C4-2B (cell line): ENCODE data around the gene EPS8L3.

Experiments
- H3K27ac ChIP-seq: fragments of 450-650 bp; 2 replicates; pipeline ENCODE4 v1.5.1; 2017
- CTCF ChIP-seq: fragments of 450-650 bp; conservative IDR thresholded peaks from 2 replicates; pipeline ENCODE4 v1.5.1; 2017; ENCODE audit warnings: mild to moderate bottlenecking
- ZFX ChIP-seq: fragments of 450-650 bp; IDR thresholded peaks from 2 replicates; pipeline ENCODE4 v1.6.1; 2017

The EPS8L3 gene

GRCh38 chr1:109787211-109787844 lies 23.6 kb upstream of the EPS8L3 start:
- no peak overlapping the region for H3K27ac ChIP-seq
- TF ChIP-seq ZFX (no peak), CTCF (no peak)

GRCh38 chr1:109786531-109787021 lies 22.9 kb upstream of the EPS8L3 start:
- TF ChIP-seq ZFX (no peak), CTCF (no peak)
- H3K27ac ChIP-seq, result no peak overlapping the region

GRCh38 chr1:109786112-109786480 lies 22.4 kb upstream of the EPS8L3 start:
- TF ChIP-seq ZFX, result no peak
- H3K27ac ChIP-seq, result no peak overlapping the region

GRCh38 chr1:109785446-109786111 lies 21.9 kb upstream of the EPS8L3 start:
- H3K27ac ChIP-seq, result no peak overlapping the region
- TF ChIP-seq CTCF (no peak), ZFX (no peak)

- H3K27ac ChIP-seq, result no peak overlapping the region
- TF ChIP-seq ZFX (no peak), CTCF (no peak)
Measured at GRCh38 chr1:109784551-109785252, 21.0 kb upstream of the EPS8L3 start.

- peak overlapping the region; percentile 29 for H3K27ac ChIP-seq
- TF ChIP-seq ZFX (no peak), CTCF (no peak)
Measured at GRCh38 chr1:109783436-109783835, 19.7 kb upstream of the EPS8L3 start.

- no peak for TF ChIP-seq ZFX
- TF ChIP-seq CTCF, result no peak
- peak overlapping the region; percentile 29 for H3K27ac ChIP-seq
Measured at GRCh38 chr1:109782927-109783326, 19.2 kb upstream of the EPS8L3 start.
